ENCODE data around the gene FITM1.

Gene FITM1

DNA sequence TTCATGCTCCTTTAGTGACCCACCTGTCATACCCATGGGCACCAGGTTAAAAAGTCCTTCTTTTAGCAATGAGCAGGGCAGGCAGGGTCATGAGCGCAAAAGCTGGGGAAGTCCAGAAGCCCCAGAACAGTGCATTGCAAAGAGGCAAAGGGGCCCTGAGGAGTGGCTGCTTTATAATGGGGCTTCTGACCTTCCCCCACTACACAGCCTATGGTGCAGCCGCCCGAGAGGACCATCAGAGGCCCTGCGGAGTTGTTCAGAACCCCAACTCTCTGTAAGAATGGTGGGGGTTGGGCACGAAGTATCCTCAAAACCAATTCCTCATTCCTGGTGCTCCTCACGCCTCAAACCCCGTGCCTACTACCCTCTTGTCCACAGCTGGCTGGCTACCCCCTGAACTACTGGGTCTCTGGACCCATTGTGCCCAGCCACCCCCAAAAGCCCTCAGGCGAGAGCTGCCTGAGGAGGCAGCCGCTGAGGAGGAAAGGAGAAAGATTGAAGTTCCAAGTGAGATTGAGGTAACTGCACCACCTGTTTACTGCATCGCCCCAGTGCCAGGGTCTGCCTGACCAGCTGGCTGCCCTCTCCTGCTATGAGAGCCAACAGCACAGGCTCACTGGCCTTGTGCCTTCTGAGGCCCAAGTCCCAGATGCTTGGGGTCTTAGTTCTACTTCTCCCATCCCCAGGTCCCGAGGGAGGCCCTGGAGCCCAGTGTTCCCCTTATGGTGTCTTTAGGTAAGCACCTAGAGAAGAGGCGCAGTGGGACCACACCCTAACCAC is 48.1 kb downstream of the FITM1 start:
- no peak for DNase-seq (ENCODE audit: low spot score)
- TF ChIP-seq, protein P1, sequence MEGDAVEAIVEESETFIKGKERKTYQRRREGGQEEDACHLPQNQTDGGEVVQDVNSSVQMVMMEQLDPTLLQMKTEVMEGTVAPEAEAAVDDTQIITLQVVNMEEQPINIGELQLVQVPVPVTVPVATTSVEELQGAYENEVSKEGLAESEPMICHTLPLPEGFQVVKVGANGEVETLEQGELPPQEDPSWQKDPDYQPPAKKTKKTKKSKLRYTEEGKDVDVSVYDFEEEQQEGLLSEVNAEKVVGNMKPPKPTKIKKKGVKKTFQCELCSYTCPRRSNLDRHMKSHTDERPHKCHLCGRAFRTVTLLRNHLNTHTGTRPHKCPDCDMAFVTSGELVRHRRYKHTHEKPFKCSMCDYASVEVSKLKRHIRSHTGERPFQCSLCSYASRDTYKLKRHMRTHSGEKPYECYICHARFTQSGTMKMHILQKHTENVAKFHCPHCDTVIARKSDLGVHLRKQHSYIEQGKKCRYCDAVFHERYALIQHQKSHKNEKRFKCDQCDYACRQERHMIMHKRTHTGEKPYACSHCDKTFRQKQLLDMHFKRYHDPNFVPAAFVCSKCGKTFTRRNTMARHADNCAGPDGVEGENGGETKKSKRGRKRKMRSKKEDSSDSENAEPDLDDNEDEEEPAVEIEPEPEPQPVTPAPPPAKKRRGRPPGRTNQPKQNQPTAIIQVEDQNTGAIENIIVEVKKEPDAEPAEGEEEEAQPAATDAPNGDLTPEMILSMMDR (conservative IDR thresholded peaks at IDR 0.05; ENCODE audit: low read depth): no peak
- ChIA-PET POLR2A (ENCODE audit: low non-redundant PET) (no interaction called here), CTCF (interaction anchor here (0.6 to 0.7 kb wide), 3 partner anchors 12 to 36 kb away, joined by 3 to 5 read pairs (median 3); partner anchors contain the start of gene IRF9)
- H3K27ac ChIP-seq: peak overlapping the region; percentile 60

DNA sequence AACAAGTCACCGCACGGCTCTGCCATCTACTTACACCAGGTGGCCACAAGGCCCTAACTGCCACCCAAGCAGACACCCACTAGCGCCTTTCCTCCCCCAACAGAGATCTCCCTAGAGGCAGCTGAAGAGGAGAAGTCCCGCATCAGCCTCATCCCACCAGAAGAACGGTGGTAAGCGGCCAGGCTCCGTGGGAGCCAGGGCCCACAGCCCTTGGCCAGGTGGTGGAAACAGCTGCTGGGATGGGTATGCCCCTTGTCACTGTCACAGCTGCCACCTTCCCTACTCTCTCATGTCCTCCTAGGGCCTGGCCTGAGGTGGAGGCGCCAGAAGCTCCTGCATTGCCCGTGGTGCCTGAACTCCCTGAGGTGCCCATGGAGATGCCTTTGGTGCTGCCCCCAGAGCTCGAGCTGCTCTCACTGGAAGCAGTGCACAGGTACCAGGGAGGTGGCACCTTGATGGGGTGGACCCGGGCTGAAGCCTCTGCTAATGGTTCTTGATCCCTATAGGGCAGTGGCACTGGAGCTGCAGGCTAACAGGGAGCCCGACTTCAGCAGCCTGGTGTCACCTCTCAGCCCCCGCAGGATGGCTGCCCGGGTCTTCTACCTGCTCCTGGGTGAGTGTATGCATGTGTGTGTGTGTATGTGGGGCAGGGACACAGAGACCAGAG is 49.0 kb downstream of the FITM1 start:
- peak overlapping the region; percentile 60 for H3K27ac ChIP-seq
- CTCF ChIA-PET: interaction anchor here (0.6 kb wide), 2 partner anchors 12 to 18 kb away, joined by 3 to 5 read pairs; partner anchors contain the start of gene IRF9
- POLR2A ChIA-PET (ENCODE audit: low non-redundant PET): no interaction called here

DNA sequence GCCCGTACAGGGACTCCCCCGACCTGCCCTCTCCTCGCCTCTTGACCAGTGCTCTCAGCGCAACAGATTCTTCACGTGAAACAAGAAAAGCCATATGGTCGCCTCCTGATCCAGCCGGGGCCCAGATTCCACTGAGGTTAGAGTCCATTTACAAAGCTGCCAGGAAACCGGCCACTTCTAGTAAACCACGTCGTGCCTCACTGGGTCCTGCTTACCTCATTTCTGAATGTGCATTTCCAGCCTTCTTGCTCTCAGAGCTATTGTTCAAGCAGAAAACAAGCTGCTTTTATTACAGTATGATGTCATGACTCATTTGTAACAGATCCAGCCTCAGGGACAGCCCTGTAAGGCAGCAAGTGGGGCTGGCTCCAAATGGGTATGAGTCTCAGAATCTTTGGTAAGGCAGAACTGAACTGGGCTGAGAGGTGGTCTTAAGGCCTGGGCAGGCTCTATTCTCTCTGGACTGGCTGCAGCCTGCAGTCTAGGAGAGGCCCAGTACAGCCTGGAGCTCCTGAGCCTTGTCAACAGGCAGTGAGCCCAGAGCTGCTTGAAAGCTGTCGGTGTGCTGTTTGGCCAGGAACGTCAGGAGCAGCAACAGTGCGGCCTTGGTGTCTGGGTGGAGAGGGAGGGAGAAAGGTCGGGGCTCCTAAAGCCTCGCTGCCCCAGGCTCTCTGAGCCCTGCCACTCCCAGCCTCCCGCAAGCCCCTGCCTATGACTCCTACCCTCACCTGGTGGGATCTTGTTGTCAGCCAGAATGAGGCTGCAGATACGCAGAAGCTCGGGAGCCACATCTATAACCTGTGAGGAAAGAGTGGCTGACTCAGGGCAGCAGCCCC is 49.7 kb downstream of the FITM1 start:
- peak overlapping the region; percentile 60 for H3K27ac ChIP-seq
- no peak for DNase-seq (ENCODE audit: low spot score)

More for the DNA sequence above, 49.0 kb downstream of the FITM1 start:
- TF ChIP-seq, protein P1 (conservative IDR thresholded peaks at IDR 0.05; ENCODE audit: low read depth): no peak
- no peak for DNase-seq (ENCODE audit: low spot score)

DNA sequence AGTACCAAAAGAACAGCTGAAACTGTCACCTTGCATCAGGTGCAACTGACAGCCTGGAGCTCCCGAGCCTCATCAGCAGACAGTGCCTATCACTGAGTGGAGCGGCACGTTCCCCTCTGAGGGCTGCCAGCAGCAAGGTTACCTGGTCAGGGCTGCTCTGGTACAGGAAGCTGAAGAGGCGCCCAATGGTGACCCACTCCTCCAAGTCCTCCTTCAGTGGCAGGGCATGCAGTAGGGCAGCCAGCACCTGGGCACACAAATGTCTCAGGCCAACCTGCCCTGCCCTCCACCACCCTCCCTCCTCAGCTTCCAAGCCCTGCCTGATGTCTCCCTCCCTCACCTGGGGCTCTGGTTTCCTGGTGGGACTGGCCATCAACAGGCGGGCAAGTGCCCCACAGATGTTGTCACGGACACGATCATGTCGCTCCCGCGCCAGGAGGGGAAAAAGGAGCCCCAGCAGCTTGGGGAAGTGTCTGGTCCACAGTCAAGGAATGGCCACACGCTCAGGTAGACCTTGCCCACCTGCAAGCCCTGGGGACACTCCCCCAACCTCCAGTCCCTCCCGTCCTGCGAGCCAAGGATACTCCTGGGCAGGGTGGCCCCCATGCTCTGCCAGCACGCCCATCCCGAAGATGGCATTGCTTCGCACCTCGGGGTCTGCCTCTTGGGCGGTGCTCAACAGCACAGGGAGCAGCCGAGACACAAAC is 51.1 kb downstream of the FITM1 start:
- CTCF ChIA-PET: interaction anchor here (0.7 to 1.1 kb wide), 3 partner anchors 20 to 124 kb away, joined by 3 to 5 read pairs (median 3); partner anchors contain the start of gene IRF9
- no peak for DNase-seq (ENCODE audit: low spot score)
- POLR2A ChIA-PET (ENCODE audit: low non-redundant PET): no interaction called here
- TF ChIP-seq, protein P1 (conservative IDR thresholded peaks at IDR 0.05; ENCODE audit: low read depth): no peak
- H3K27ac ChIP-seq: peak overlapping the region; percentile 9; the same call in 1 of the 2 replicates

More for the DNA sequence above, 49.7 kb downstream of the FITM1 start:
- POLR2A ChIA-PET (ENCODE audit: low non-redundant PET): no interaction called here
- CTCF ChIA-PET: interaction anchor here (0.7 to 1.0 kb wide), 3 partner anchors 9 to 919 kb away, joined by 3 to 5 read pairs (median 4); partner anchors contain the start of genes IPO4 and IRF9
- TF ChIP-seq, protein P1 (conservative IDR thresholded peaks at IDR 0.05; ENCODE audit: low read depth): no peak

All from RWPE1 (cell line).